Esophagus squamous epithelium (tissue), 5 donors: ENCODE data around the gene S100A1. TPM values are rescaled to one million over a fixed set of nuclear protein-coding genes. Genes with fewer than 3 reads are reported as not detected.

ENCODE experiments used
- DNase-seq: peaks from one replicate; lab custom pipeline; 2025; lab: John Stamatoyannopoulos, UW
- H3K27ac ChIP-seq, 4 donors: fragments of 200-600 bp; sonication (generic); one replicate each; pipeline ENCODE4 v1.5.1; 2016 to 2019; ENCODE audit warnings: mild to moderate bottlenecking in 1 of 4
- H3K27me3 ChIP-seq, 4 donors: fragments of 200-600 bp; sonication (generic); 1 replicate in 3 of 4; 2 replicates in 1 of 4; pipeline versions ENCODE4 v1.5.1 to v1.6.0; 2017 to 2021; ENCODE audit warnings: antibody characterized with exemption in 1 of 4
- H3K36me3 ChIP-seq, 3 donors: fragments of 200-600 bp; sonication (generic); one replicate each; pipeline ENCODE4 v1.5.1; 2016 to 2019
- H3K4me1 ChIP-seq, 3 donors: fragments of 200-600 bp; sonication (generic); one replicate each; pipeline ENCODE4 v1.5.1; 2017 to 2019
- H3K4me3 ChIP-seq, 4 donors: fragments of 200-600 bp; sonication (generic); 1 replicate in 3 of 4; 2 replicates in 1 of 4; pipeline ENCODE4 v1.5.1; 2016 to 2019; ENCODE audit warnings: mild to moderate bottlenecking in 2 of 4, moderate library complexity in 1 of 4
- H3K9me3 ChIP-seq, 3 donors: fragments of 200-600 bp; sonication (generic); one replicate each; pipeline ENCODE4 v1.5.1; 2016 to 2019
- POLR2A ChIP-seq, 4 donors: fragments of 450-650 bp; IDR thresholded peaks; one replicate each; pipeline ENCODE4 v1.6.1; 2017; ENCODE audit warnings: antibody characterized with exemption in 4 of 4, mild to moderate bottlenecking in 4 of 4, moderate library complexity in 3 of 4
- WGBS, 2 donors: methylation state at CpG; one replicate each; pipeline ENCODE4 v1.1.5; 2018; 5-methylcytosine and 5-hydroxymethylcytosine counted together
- intact Hi-C: fragments of 100-400 bp; cut with DNase I; formaldehyde crosslinking; loops from one replicate; pipeline ENCODE4 v1.15.0; 2022
- total RNA-seq, 4 donors: library from RNA; depleted of rRNA; stranded (reverse); fragments of >200 nt; gene quantifications; one replicate each; pipeline ENCODE4 v1.1.0, GENCODE V29; 2016
- TF ChIP-seq, protein P1 (sequence below), 6 experiments: fragments of 450-650 bp in 4 of 6; fragments of 200-600 bp in 2 of 6; sonication (generic) in 2 of 6; IDR thresholded peaks; one replicate each; pipeline ENCODE4 v1.5.1; 2016 to 2019; ENCODE audit warnings: antibody characterized with exemption in 6 of 6, mild to moderate bottlenecking in 4 of 6, moderate library complexity in 4 of 6
- donor health status: DM: yes; HTN: yes; CAD: no.

Gene S100A1
- total RNA-seq, 4 donors from 2014 or later: 1.8 TPM; not detected in 3

DNA sequence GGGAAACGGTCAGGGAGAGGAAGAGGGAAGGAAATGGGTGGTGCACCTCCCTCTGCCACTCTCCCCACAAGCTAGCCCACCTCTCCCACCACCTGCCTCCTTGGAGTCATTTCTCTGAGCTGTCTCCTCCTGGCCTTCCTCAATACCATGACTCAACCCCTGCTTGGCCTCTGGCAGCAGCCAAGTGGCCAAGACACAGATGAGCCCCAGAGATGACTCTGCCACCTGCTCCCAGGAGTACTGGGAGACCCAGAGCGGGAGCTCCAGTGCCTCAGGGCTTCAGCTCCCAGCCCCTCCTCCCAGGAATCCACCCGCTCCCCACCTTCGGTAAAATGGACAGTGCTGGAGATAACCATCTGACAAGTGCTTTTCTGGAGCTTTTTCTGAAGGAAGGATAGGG is 17.9 kb upstream of the S100A1 start:
- no peaks in the 10 kb centered on the region for H3K27me3 ChIP-seq
- peaks cover 30 to 84% (median 46%) of the 10 kb centered on the region in 3 donors for H3K4me1 ChIP-seq
- peak overlapping the region; percentile 54 to 76 (median 66) for H3K4me3 ChIP-seq
- intact Hi-C loops: loop anchor here (5.0 kb wide), 1 partner anchor 33 kb away; no protein-coding TSS in a partner anchor
- no peaks in the 10 kb centered on the region for H3K9me3 ChIP-seq
- peak overlapping the region; percentile 92 to 96 (median 94) for H3K27ac ChIP-seq
- no peak for DNase-seq
- peaks cover 14 to 30% (median 20%) of the 10 kb centered on the region in 3 donors for H3K36me3 ChIP-seq
- WGBS, 2 donors: 0 to 38% methylated on average over 1 of the region's 4 CpGs
- no peak for TF ChIP-seq POLR2A (IDR thresholded peaks at IDR 0.05)
- TF ChIP-seq, protein P1, sequence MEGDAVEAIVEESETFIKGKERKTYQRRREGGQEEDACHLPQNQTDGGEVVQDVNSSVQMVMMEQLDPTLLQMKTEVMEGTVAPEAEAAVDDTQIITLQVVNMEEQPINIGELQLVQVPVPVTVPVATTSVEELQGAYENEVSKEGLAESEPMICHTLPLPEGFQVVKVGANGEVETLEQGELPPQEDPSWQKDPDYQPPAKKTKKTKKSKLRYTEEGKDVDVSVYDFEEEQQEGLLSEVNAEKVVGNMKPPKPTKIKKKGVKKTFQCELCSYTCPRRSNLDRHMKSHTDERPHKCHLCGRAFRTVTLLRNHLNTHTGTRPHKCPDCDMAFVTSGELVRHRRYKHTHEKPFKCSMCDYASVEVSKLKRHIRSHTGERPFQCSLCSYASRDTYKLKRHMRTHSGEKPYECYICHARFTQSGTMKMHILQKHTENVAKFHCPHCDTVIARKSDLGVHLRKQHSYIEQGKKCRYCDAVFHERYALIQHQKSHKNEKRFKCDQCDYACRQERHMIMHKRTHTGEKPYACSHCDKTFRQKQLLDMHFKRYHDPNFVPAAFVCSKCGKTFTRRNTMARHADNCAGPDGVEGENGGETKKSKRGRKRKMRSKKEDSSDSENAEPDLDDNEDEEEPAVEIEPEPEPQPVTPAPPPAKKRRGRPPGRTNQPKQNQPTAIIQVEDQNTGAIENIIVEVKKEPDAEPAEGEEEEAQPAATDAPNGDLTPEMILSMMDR (IDR thresholded peaks at IDR 0.05): no peak

DNA sequence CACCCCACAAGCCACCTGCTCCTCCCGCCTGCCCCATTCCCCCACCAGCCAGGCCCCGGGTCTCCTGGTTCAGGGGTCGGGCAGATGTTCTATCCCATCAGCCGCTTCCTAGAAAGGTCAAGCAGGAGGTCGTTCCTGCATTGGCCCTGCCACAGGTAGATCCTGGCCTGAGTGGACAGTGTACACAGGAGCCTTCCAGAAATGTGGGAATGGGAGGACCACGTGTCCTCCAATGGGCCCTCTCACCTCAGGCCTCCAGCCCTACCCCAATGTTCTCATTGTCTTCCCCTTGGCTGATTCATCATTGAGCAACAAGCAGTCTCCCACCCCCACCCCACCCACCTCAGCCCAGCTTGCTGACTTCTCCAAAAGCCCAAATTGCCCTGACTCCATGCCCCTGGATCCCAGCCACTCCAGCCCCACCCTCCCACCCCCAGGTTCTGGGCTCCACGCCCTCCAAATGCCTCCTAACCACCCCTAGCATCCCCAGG is 17.4 kb upstream of the S100A1 start:
- Histone ChIP-seq H3K27ac (peak overlapping the region; percentile 92 to 96 (median 94)), H3K36me3 (peaks cover 14 to 24% (median 20%) of the 10 kb centered on the region in 3 donors), H3K4me1 (peaks cover 30 to 86% (median 46%) of the 10 kb centered on the region in 3 donors), H3K27me3 (no peaks in the 10 kb centered on the region), H3K4me3 (peak overlapping the region; percentile 54 to 76 (median 66)), H3K9me3 (no peaks in the 10 kb centered on the region)
- TF ChIP-seq POLR2A (IDR thresholded peaks at IDR 0.05): no peak
- TF ChIP-seq, protein P1 (IDR thresholded peaks at IDR 0.05): no peak
- WGBS, 2 donors: 0 to 33% methylated on average over 1 to 5 of the region's 7 CpGs
- intact Hi-C loops: loop anchor here (5.0 kb wide), 1 partner anchor 34 kb away; no protein-coding TSS in a partner anchor
- DNase-seq: no peak

DNA sequence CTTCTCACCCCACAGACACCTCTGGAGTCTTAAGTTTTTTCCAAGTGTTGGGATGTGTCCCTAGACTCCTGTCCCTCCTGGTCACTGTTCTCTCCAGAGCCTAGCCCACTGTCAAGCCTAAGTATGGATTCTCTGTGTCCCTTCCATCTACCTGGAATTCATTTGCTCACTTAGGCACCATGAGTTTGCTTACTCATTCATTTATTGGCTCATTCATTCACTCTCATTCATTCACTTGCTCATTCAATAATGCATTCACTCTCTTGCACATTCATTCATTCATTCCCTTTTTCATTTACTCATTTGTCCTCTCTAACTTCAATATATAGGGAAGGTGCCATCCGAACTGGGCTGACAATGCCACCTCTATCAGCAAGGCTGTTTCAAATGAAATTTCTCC is 16.9 kb upstream of the S100A1 start:
- peaks cover 30 to 88% (median 49%) of the 10 kb centered on the region in 3 donors for H3K4me1 ChIP-seq

DNA sequence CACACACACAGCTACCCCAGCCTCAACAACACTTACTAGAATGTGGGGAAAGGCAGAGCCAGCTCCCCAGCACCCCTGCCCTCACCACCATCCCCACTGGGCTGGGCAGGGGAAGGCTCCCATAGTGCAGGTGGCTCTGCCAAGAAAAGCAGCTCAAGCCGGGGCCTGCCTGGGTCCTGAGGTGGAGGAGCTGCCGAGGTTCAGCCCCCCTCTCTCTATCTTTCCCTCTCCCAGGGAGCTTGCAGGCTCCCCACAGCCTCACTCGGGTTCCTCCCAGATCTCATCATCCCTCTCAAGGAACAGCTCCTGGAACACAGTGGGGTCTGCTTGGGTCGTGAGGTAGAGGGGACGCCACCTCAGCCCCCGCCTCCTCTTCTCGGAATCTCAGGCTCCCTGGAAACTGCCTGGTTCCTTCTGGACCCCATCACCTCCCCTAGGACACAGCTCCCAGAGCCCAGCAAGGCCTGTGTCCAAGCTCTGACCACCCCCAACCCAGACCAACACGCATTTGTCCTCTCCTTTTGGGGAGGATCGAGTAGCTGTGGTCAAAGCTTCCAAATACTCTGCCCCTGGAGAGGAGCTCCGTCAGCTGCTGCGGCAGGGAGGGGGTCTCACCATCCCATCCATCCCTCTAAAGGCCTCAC is 16.0 kb upstream of the S100A1 start:
- Histone ChIP-seq H3K4me1 (peaks cover 25 to 89% (median 50%) of the 10 kb centered on the region in 3 donors), H3K4me3 (peak overlapping the region; percentile 54 to 76 (median 66)), H3K27ac (peak overlapping the region; percentile 92 to 96 (median 94)), H3K27me3 (no peaks in the 10 kb centered on the region), H3K36me3 (peaks cover 3 to 11% (median 7%) of the 10 kb centered on the region in 3 donors), H3K9me3 (no peaks in the 10 kb centered on the region)
- intact Hi-C loops: loop anchor here (5.0 kb wide), 1 partner anchor 35 kb away; no protein-coding TSS in a partner anchor
- 30 to 33% methylated on average over 6 to 7 of the region's 11 CpGs for WGBS, 2 donors
- DNase-seq: no peak
- TF ChIP-seq, protein P1 (IDR thresholded peaks at IDR 0.05): no peak
- no peak for TF ChIP-seq POLR2A (IDR thresholded peaks at IDR 0.05)

More for the DNA sequence above, 16.9 kb upstream of the S100A1 start:
- DNase-seq: no peak
- Histone ChIP-seq H3K4me3 (peak overlapping the region; percentile 54 to 76 (median 66)), H3K36me3 (peaks cover 11 to 19% (median 16%) of the 10 kb centered on the region in 3 donors), H3K9me3 (no peaks in the 10 kb centered on the region), H3K27me3 (no peaks in the 10 kb centered on the region), H3K27ac (peak overlapping the region; percentile 92 to 96 (median 94))
- 32 to 40% methylated on average over 1 of the region's 1 CpG for WGBS, 2 donors
- intact Hi-C loops: loop anchor here (5.0 kb wide), 1 partner anchor 34 kb away; no protein-coding TSS in a partner anchor
- no peak for TF ChIP-seq POLR2A (IDR thresholded peaks at IDR 0.05)
- TF ChIP-seq, protein P1 (IDR thresholded peaks at IDR 0.05): no peak
